ENCODE results near the gene ASB6.

DNA sequence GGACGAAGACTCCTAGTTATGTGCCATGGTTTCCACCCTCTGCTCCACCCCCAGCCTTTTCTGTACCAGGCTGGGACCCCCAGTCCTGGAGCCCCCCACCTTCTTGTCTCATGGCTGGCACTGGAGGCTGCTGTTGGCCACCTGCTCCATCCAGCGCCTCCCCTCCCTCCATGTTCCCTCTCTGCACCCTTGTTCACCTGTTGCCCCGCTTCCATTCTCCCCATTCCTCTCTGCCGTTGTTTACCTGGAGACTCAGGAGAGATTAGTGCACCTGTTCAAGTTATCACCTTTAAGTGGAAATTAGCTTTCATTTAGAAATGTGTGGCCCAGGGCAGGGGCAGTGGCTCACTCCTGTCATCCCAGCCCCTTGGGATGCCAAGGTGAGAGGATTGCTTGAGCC lies 8.7 kb downstream of the ASB6 start:
- TF ChIP-seq POLR2A (IDR thresholded peaks at IDR 0.05): no peak
- TF ChIP-seq, protein P1, sequence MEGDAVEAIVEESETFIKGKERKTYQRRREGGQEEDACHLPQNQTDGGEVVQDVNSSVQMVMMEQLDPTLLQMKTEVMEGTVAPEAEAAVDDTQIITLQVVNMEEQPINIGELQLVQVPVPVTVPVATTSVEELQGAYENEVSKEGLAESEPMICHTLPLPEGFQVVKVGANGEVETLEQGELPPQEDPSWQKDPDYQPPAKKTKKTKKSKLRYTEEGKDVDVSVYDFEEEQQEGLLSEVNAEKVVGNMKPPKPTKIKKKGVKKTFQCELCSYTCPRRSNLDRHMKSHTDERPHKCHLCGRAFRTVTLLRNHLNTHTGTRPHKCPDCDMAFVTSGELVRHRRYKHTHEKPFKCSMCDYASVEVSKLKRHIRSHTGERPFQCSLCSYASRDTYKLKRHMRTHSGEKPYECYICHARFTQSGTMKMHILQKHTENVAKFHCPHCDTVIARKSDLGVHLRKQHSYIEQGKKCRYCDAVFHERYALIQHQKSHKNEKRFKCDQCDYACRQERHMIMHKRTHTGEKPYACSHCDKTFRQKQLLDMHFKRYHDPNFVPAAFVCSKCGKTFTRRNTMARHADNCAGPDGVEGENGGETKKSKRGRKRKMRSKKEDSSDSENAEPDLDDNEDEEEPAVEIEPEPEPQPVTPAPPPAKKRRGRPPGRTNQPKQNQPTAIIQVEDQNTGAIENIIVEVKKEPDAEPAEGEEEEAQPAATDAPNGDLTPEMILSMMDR (IDR thresholded peaks at IDR 0.05): no peak

All from thyroid gland (tissue), 4 donors.